WTC11 (cell line): Measurements from ENCODE around the gene NEK7. TPM values are rescaled to one million over a fixed set of nuclear protein-coding genes. Genes with fewer than 3 reads are reported as not detected.

Experiments used
- ATAC-seq: fragments of 200-7000 bp; cut with Tn5 transposase; 2 replicates; pipeline ENCODE4 v1.10.0; 2021; ENCODE audit warnings: mild to moderate bottlenecking, moderate library complexity
- CTCF ChIA-PET: fragments of 300-600 bp; sonication (Branson Sonifier 250); formaldehyde crosslinking; loops from one replicate; lab custom pipeline; 2021; ENCODE audit warnings: antibody characterized with exemption; lab: Charles Lee
- POLR2A ChIA-PET: fragments of 350-600 bp; sonication (Branson Sonifier 250); formaldehyde crosslinking; loops from one replicate; lab custom pipeline; 2021; ENCODE audit warnings: antibody characterized with exemption; lab: Charles Lee
- DNase-seq: peaks from one replicate; pipeline ENCODE4 v3.0.0; 2021; ENCODE audit warnings: low spot score
- H3K27ac Mint-ChIP-seq: 2 replicates; pipeline ENCODE4 v1.8.0; 2021; ENCODE audit warnings: mixed read lengths
- H3K27me3 Mint-ChIP-seq: 2 replicates; pipeline ENCODE4 v1.8.0; 2021; ENCODE audit warnings: low read depth, mild to moderate bottlenecking, moderate library complexity, mixed read lengths
- H3K36me3 Mint-ChIP-seq: 2 replicates; pipeline ENCODE4 v1.8.0; 2021; ENCODE audit warnings: mixed read lengths
- H3K4me1 Mint-ChIP-seq: 2 replicates; pipeline ENCODE4 v1.8.0; 2022; ENCODE audit warnings: mixed read lengths
- H3K4me3 Mint-ChIP-seq: 2 replicates; pipeline ENCODE4 v1.8.0; 2021; ENCODE audit warnings: mild to moderate bottlenecking, moderate library complexity, mixed read lengths
- H3K9me3 Mint-ChIP-seq: 2 replicates; pipeline ENCODE4 v1.8.0; 2021; ENCODE audit warnings: mixed read lengths
- CBFB ChIP-seq: sonication (generic); formaldehyde crosslinking; IDR thresholded peaks from 2 replicates; pipeline ENCODE4 v1.8.1; 2022; ENCODE audit warnings: mild to moderate bottlenecking, low read depth, missing genetic modification reagents
- CREM ChIP-seq: sonication (generic); formaldehyde crosslinking; IDR thresholded peaks from 2 replicates; pipeline ENCODE4 v1.8.1; 2022; ENCODE audit warnings: mild to moderate bottlenecking, missing genetic modification reagents, moderate library complexity
- ESRRA ChIP-seq: sonication (generic); formaldehyde crosslinking; IDR thresholded peaks from 2 replicates; pipeline ENCODE4 v1.8.1; 2022; ENCODE audit warnings: mild to moderate bottlenecking, missing genetic modification reagents, borderline replicate concordance
- FOXJ3 ChIP-seq: sonication (generic); formaldehyde crosslinking; IDR thresholded peaks from 2 replicates; pipeline ENCODE4 v1.9.0; 2021; ENCODE audit warnings: missing genetic modification reagents, mild to moderate bottlenecking, borderline replicate concordance
- FOXK1 ChIP-seq: sonication (generic); formaldehyde crosslinking; IDR thresholded peaks from 2 replicates; pipeline ENCODE4 v1.8.0; 2022; ENCODE audit warnings: mild to moderate bottlenecking, moderate library complexity, missing genetic modification reagents
- FOXP1 ChIP-seq: sonication (generic); formaldehyde crosslinking; IDR thresholded peaks from 2 replicates; pipeline ENCODE4 v1.8.0; 2022; ENCODE audit warnings: missing genetic modification reagents, mild to moderate bottlenecking, moderate library complexity, borderline replicate concordance
- IRF2 ChIP-seq: sonication (generic); formaldehyde crosslinking; IDR thresholded peaks from 2 replicates; pipeline ENCODE4 v1.8.0; 2022; ENCODE audit warnings: low read depth, missing genetic modification reagents, borderline replicate concordance
- MYBL2 ChIP-seq: sonication (generic); formaldehyde crosslinking; IDR thresholded peaks from 2 replicates; pipeline ENCODE4 v1.8.1; 2023; ENCODE audit warnings: mild to moderate bottlenecking, moderate library complexity, missing genetic modification reagents
- OVOL2 ChIP-seq: fragments of 250-450 bp; sonication (Bioruptor Pico); IDR thresholded peaks from 2 replicates; pipeline ENCODE4 v1.9.0; 2021; ENCODE audit warnings: mild to moderate bottlenecking, borderline replicate concordance
- PRRX2 ChIP-seq: fragments of 250-450 bp; sonication (Bioruptor Pico); IDR thresholded peaks from 2 replicates; pipeline ENCODE4 v1.8.0; 2021; ENCODE audit warnings: mild to moderate bottlenecking
- SOX15 ChIP-seq: fragments of 250-450 bp; sonication (Bioruptor Pico); IDR thresholded peaks from 2 replicates; pipeline ENCODE4 v1.9.0; 2021; ENCODE audit warnings: mild to moderate bottlenecking
- USF1 ChIP-seq: sonication (generic); formaldehyde crosslinking; IDR thresholded peaks from 2 replicates; pipeline ENCODE4 v1.8.0; 2022; ENCODE audit warnings: mild to moderate bottlenecking, missing genetic modification reagents
- ZNF232 ChIP-seq: sonication (generic); formaldehyde crosslinking; IDR thresholded peaks from 2 replicates; pipeline ENCODE4 v1.8.0; 2022; ENCODE audit warnings: mild to moderate bottlenecking, missing genetic modification reagents
- ZNF423 ChIP-seq: fragments of 250-450 bp; sonication (Bioruptor Pico); IDR thresholded peaks from 2 replicates; pipeline ENCODE4 v2.1.2; 2022; ENCODE audit warnings: mild to moderate bottlenecking, moderate library complexity
- ZNF425 ChIP-seq: fragments of 250-450 bp; sonication (Bioruptor Pico); conservative IDR thresholded peaks from 2 replicates; pipeline ENCODE4 v1.9.0; 2021; ENCODE audit warnings: mild to moderate bottlenecking
- total RNA-seq: library from RNA; stranded (reverse); gene quantifications from 3 replicates; pipeline ENCODE4 v1.2.3, GENCODE V29; 2021
- TF ChIP-seq, protein P1 (sequence below): sonication (generic); formaldehyde crosslinking; IDR thresholded peaks from 2 replicates; pipeline ENCODE4 v1.8.0; 2023; ENCODE audit warnings: missing genetic modification reagents
- TF ChIP-seq, protein P2 (sequence below): fragments of 200-600 bp; IDR thresholded peaks from 2 replicates; pipeline ENCODE4 v1.8.0; 2022; ENCODE audit warnings: antibody characterized with exemption
- TF ChIP-seq, protein P3 (sequence below): fragments of 250-450 bp; sonication (Bioruptor Pico); IDR thresholded peaks from 2 replicates; pipeline ENCODE4 v1.9.0; 2021; ENCODE audit warnings: moderate library complexity, mild to moderate bottlenecking, inconsistent platforms, borderline replicate concordance
- TF ChIP-seq, protein P4 (sequence below): fragments of 250-450 bp; sonication (Bioruptor Pico); IDR thresholded peaks from 2 replicates; pipeline ENCODE4 v1.9.0; 2021; ENCODE audit warnings: mild to moderate bottlenecking

NEK7 gene
- total RNA-seq, 1 experiment from 2014 or later: 10.3 TPM

GRCh38 chr1:198124673-198125072 is 32.1 kb upstream of the NEK7 start:
- Mint-ChIP-seq H3K27ac (no peak overlapping the region), H3K36me3 (no peaks in the 10 kb centered on the region), H3K4me1 (no peaks in the 10 kb centered on the region), H3K4me3 (no peak overlapping the region), H3K27me3 (no peaks in the 10 kb centered on the region), H3K9me3 (no peaks in the 10 kb centered on the region)
- no peak for DNase-seq
- CTCF ChIA-PET: no interaction called here
- POLR2A ChIA-PET: no interaction called here
- TF ChIP-seq MYBL2 (CRISPR knock-in tag) (no peak), ZNF423 (CRISPR knock-in tag) (no peak)
- no peak for ATAC-seq

- Mint-ChIP-seq H3K27me3 (no peaks in the 10 kb centered on the region), H3K9me3 (peaks cover 1% of the 10 kb centered on the region), H3K4me3 (no peak overlapping the region), H3K36me3 (no peaks in the 10 kb centered on the region), H3K4me1 (no peaks in the 10 kb centered on the region)
- DNase-seq (no peak), ATAC-seq (no peak)
- ChIA-PET CTCF (no interaction called here), POLR2A (no interaction called here)
- TF ChIP-seq, protein P1, sequence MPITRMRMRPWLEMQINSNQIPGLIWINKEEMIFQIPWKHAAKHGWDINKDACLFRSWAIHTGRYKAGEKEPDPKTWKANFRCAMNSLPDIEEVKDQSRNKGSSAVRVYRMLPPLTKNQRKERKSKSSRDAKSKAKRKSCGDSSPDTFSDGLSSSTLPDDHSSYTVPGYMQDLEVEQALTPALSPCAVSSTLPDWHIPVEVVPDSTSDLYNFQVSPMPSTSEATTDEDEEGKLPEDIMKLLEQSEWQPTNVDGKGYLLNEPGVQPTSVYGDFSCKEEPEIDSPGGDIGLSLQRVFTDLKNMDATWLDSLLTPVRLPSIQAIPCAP (CRISPR knock-in tag): no peak
- TF ChIP-seq ESRRA (CRISPR knock-in tag): no peak
- TF ChIP-seq FOXK1: no peak
- no peak for TF ChIP-seq ZNF425 (CRISPR knock-in tag)
- TF ChIP-seq IRF2 (CRISPR knock-in tag): no peak
- TF ChIP-seq, protein P2, sequence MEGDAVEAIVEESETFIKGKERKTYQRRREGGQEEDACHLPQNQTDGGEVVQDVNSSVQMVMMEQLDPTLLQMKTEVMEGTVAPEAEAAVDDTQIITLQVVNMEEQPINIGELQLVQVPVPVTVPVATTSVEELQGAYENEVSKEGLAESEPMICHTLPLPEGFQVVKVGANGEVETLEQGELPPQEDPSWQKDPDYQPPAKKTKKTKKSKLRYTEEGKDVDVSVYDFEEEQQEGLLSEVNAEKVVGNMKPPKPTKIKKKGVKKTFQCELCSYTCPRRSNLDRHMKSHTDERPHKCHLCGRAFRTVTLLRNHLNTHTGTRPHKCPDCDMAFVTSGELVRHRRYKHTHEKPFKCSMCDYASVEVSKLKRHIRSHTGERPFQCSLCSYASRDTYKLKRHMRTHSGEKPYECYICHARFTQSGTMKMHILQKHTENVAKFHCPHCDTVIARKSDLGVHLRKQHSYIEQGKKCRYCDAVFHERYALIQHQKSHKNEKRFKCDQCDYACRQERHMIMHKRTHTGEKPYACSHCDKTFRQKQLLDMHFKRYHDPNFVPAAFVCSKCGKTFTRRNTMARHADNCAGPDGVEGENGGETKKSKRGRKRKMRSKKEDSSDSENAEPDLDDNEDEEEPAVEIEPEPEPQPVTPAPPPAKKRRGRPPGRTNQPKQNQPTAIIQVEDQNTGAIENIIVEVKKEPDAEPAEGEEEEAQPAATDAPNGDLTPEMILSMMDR: no peak
- TF ChIP-seq, protein P3, sequence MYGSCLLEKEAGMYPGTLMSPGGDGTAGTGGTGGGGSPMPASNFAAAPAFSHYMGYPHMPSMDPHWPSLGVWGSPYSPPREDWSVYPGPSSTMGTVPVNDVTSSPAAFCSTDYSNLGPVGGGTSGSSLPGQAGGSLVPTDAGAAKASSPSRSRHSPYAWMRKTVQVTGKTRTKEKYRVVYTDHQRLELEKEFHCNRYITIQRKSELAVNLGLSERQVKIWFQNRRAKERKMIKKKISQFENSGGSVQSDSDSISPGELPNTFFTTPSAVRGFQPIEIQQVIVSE (CRISPR knock-in tag): no peak
- TF ChIP-seq FOXP1: no peak
- no peak for TF ChIP-seq OVOL2 (CRISPR knock-in tag)
- TF ChIP-seq CBFB (CRISPR knock-in tag): no peak
- TF ChIP-seq PRRX2 (CRISPR knock-in tag): no peak
- TF ChIP-seq SOX15: no peak
- no peak for TF ChIP-seq CREM (CRISPR knock-in tag)
- TF ChIP-seq USF1 (CRISPR knock-in tag): no peak
- TF ChIP-seq FOXJ3: no peak
- TF ChIP-seq ZNF232 (CRISPR knock-in tag): no peak
- TF ChIP-seq, protein P4, sequence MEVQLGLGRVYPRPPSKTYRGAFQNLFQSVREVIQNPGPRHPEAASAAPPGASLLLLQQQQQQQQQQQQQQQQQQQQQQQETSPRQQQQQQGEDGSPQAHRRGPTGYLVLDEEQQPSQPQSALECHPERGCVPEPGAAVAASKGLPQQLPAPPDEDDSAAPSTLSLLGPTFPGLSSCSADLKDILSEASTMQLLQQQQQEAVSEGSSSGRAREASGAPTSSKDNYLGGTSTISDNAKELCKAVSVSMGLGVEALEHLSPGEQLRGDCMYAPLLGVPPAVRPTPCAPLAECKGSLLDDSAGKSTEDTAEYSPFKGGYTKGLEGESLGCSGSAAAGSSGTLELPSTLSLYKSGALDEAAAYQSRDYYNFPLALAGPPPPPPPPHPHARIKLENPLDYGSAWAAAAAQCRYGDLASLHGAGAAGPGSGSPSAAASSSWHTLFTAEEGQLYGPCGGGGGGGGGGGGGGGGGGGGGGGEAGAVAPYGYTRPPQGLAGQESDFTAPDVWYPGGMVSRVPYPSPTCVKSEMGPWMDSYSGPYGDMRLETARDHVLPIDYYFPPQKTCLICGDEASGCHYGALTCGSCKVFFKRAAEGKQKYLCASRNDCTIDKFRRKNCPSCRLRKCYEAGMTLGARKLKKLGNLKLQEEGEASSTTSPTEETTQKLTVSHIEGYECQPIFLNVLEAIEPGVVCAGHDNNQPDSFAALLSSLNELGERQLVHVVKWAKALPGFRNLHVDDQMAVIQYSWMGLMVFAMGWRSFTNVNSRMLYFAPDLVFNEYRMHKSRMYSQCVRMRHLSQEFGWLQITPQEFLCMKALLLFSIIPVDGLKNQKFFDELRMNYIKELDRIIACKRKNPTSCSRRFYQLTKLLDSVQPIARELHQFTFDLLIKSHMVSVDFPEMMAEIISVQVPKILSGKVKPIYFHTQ (CRISPR knock-in tag): no peak
- TF ChIP-seq, all 79 proteins: peak for 0
- H3K27ac Mint-ChIP-seq: no peak overlapping the region
These were observed 30.6 kb upstream of the NEK7 start for GRCh38 chr1:198125995-198126735.
